Cardiac muscle cell (in vitro differentiated cells and primary cell): ENCODE data around the gene EGF. TPM values are rescaled to one million over a fixed set of nuclear protein-coding genes. Genes with fewer than 3 reads are reported as not detected.

Source experiments
- DNase-seq, 2 donors: peaks; one replicate each; pipeline versions ENCODE4 v3.0.0 to v3.0.0-alpha.2; 2010 to 2017; ENCODE audit warnings: low read depth in 1 of 2, low spot score in 1 of 2
- H3K27ac ChIP-seq: fragments of 200-600 bp; sonication (generic); 2 replicates; pipeline ENCODE4 v1.5.1; 2016
- H3K27me3 ChIP-seq: fragments of 200-600 bp; sonication (generic); 2 replicates; pipeline ENCODE4 v1.6.0; 2016; ENCODE audit warnings: control low read depth
- H3K36me3 ChIP-seq: fragments of 200-600 bp; sonication (generic); 2 replicates; pipeline ENCODE4 v1.5.1; 2016; ENCODE audit warnings: control low read depth
- H3K4me1 ChIP-seq: fragments of 200-600 bp; sonication (generic); 2 replicates; pipeline ENCODE4 v1.8.1; 2017; ENCODE audit warnings: low read depth, mild to moderate bottlenecking, mixed run types
- H3K4me3 ChIP-seq: fragments of 200-600 bp; sonication (generic); 2 replicates; pipeline ENCODE4 v1.5.1; 2016; ENCODE audit warnings: mild to moderate bottlenecking
- H3K9me3 ChIP-seq: fragments of 200-600 bp; sonication (generic); 2 replicates; pipeline ENCODE4 v1.5.1; 2017; ENCODE audit warnings: low read depth, mild to moderate bottlenecking, control low read depth
- CTCF ChIP-seq: IDR thresholded peaks from 2 replicates; pipeline ENCODE4 v1.5.1; 2012; ENCODE audit warnings: low read depth, mild to moderate bottlenecking, low read length
- polyA plus RNA-seq: library from polyadenylated mRNA; unstranded; fragments of >200 nt; fragmentation: Nextera tagmentation; extraction: Ambion mirVana; gene quantifications from 2 replicates; pipeline ENCODE4 v1.2.1, GENCODE V29; 2016
- total RNA-seq: library from RNA; depleted of rRNA; stranded (reverse); fragments of >200 nt; gene quantifications from 2 replicates; pipeline ENCODE4 v1.2.3, GENCODE V29; 2016

The EGF gene
- total and polyA plus RNA-seq, 2 experiments from 2014 or later, result 3.0 to 11.0 TPM

GRCh38 chr4:109879081-109879480 is 33.6 kb upstream of the EGF start:
- H3K36me3 ChIP-seq, result no peaks in the 10 kb centered on the region
- no peak overlapping the region for H3K27ac ChIP-seq
- DNase-seq, result no peak
- H3K4me1 ChIP-seq, result peaks cover 11% of the 10 kb centered on the region
- H3K9me3 ChIP-seq, result no peaks in the 10 kb centered on the region
- no peak for TF ChIP-seq CTCF
- H3K27me3 ChIP-seq, result no peaks in the 10 kb centered on the region
- no peak overlapping the region for H3K4me3 ChIP-seq

GRCh38 chr4:109879636-109880314 is 32.9 kb upstream of the EGF start:
- no peak for TF ChIP-seq CTCF
- Histone ChIP-seq H3K27ac (no peak overlapping the region), H3K27me3 (no peaks in the 10 kb centered on the region), H3K36me3 (no peaks in the 10 kb centered on the region), H3K4me3 (no peak overlapping the region), H3K9me3 (no peaks in the 10 kb centered on the region), H3K4me1 (peaks cover 11% of the 10 kb centered on the region)
- DNase-seq, result no peak

- no peak for TF ChIP-seq CTCF
- Histone ChIP-seq H3K4me1 (no peaks in the 10 kb centered on the region), H3K27ac (no peak overlapping the region), H3K4me3 (no peak overlapping the region), H3K9me3 (no peaks in the 10 kb centered on the region), H3K36me3 (no peaks in the 10 kb centered on the region), H3K27me3 (no peaks in the 10 kb centered on the region)
- no peak for DNase-seq
Measured at GRCh38 chr4:109886303-109886702, 26.4 kb upstream of the EGF start.

GRCh38 chr4:109887071-109887470 is 25.6 kb upstream of the EGF start:
- Histone ChIP-seq H3K27ac (no peak overlapping the region), H3K4me3 (no peak overlapping the region), H3K27me3 (no peaks in the 10 kb centered on the region), H3K9me3 (no peaks in the 10 kb centered on the region), H3K4me1 (no peaks in the 10 kb centered on the region), H3K36me3 (no peaks in the 10 kb centered on the region)
- no peak for TF ChIP-seq CTCF
- DNase-seq, result no peak

- H3K9me3 ChIP-seq, result no peaks in the 10 kb centered on the region
- no peaks in the 10 kb centered on the region for H3K4me1 ChIP-seq
- TF ChIP-seq CTCF, result no peak
- no peak overlapping the region for H3K4me3 ChIP-seq
- no peak overlapping the region for H3K27ac ChIP-seq
- no peaks in the 10 kb centered on the region for H3K36me3 ChIP-seq
- DNase-seq, result no peak
- H3K27me3 ChIP-seq, result no peaks in the 10 kb centered on the region
Measured at GRCh38 chr4:109890076-109890475, 22.6 kb upstream of the EGF start.
